ENCODE results near the gene TBC1D22A.

TBC1D22A gene

GRCh38 chr22:46936378-46936903 is 174.0 kb downstream of the TBC1D22A start:
- DNase-seq = no peak

GRCh38 chr22:46937185-46937584 is 174.7 kb downstream of the TBC1D22A start:
- no peak for DNase-seq

GRCh38 chr22:46937939-46938338 is 175.5 kb downstream of the TBC1D22A start:
- no peak for DNase-seq

GRCh38 chr22:46941968-46942798 is 179.7 kb downstream of the TBC1D22A start:
- no peak for DNase-seq

- no peak for DNase-seq
These were observed 180.6 kb downstream of the TBC1D22A start for GRCh38 chr22:46942799-46943785.

GRCh38 chr22:46945481-46945880 is 183.0 kb downstream of the TBC1D22A start:
- DNase-seq = no peak

GRCh38 chr22:46946383-46946962 is 184.0 kb downstream of the TBC1D22A start:
- no peak for DNase-seq

GRCh38 chr22:46947516-46948257 is 185.2 kb downstream of the TBC1D22A start:
- no peak for DNase-seq

GRCh38 chr22:46948411-46949144 is 186.1 kb downstream of the TBC1D22A start:
- DNase-seq = no peak

GRCh38 chr22:46951350-46951749 is 188.9 kb downstream of the TBC1D22A start:
- DNase-seq = no peak

GRCh38 chr22:46951973-46952372 is 189.5 kb downstream of the TBC1D22A start:
- no peak for DNase-seq

- DNase-seq = no peak
These were observed 191.7 kb downstream of the TBC1D22A start for GRCh38 chr22:46953968-46954765.

GRCh38 chr22:46954781-46955180 is 192.3 kb downstream of the TBC1D22A start:
- no peak for DNase-seq

- no peak for DNase-seq
These were observed 194.2 kb downstream of the TBC1D22A start for GRCh38 chr22:46956498-46957215.

GRCh38 chr22:46957521-46957920 is 195.1 kb downstream of the TBC1D22A start:
- DNase-seq = no peak

- no peak for DNase-seq
These were observed 195.7 kb downstream of the TBC1D22A start for GRCh38 chr22:46958191-46958590.

GRCh38 chr22:46958658-46959057 is 196.2 kb downstream of the TBC1D22A start:
- no peak for DNase-seq

GRCh38 chr22:46959369-46959768 is 196.9 kb downstream of the TBC1D22A start:
- no peak for DNase-seq

- DNase-seq = no peak
These were observed 199.3 kb downstream of the TBC1D22A start for GRCh38 chr22:46961591-46962295.
